Measurements from ENCODE around the gene MCHR1. TPM values are rescaled to one million over a fixed set of nuclear protein-coding genes. Genes with fewer than 3 reads are reported as not detected.

The MCHR1 gene
- total RNA-seq, 2 experiments from 2014 or later: not detected

Other genes starting within 250 kb of the MCHR1 start
- gene MRTFA, start 42.8 kb upstream of the MCHR1 start, total RNA-seq: 10 to 100 TPM; 33.4 to 35.3 TPM
- gene SLC25A17, start 139.9 kb downstream of the MCHR1 start, total RNA-seq: 10 to 100 TPM; 36.9 to 38.6 TPM
- 100 to 1,000 TPM; 205 to 209 TPM for gene ST13, start 177.2 kb downstream of the MCHR1 start, total RNA-seq
- 10 to 100 TPM; 18.5 to 20.3 TPM for gene XPNPEP3, start 177.7 kb downstream of the MCHR1 start, total RNA-seq
- gene DNAJB7, start 182.6 kb downstream of the MCHR1 start, total RNA-seq: not detected

Measured in activated CD8-positive, alpha-beta memory T cell treated with anti-CD3 and anti-CD28 coated beads for 36 hours (primary cell).